K562 (cell line): ENCODE measurements around the gene DENND6B. TPM values are rescaled to one million over a fixed set of nuclear protein-coding genes. Genes with fewer than 3 reads are reported as not detected.

Experiments used
- BRD4 ChIP-seq: fragments of 200-600 bp; sonication (generic); IDR thresholded peaks from 2 replicates; pipeline ENCODE4 v1.6.1; 2017; ENCODE audit warnings: inconsistent platforms
- HNRNPUL1 ChIP-seq: fragments of 200-400 bp; formaldehyde crosslinking; IDR thresholded peaks from 2 replicates; pipeline ENCODE4 v1.6.1; 2017; ENCODE audit warnings: low read length
- NONO ChIP-seq, 2 experiments: fragments of 200-400 bp in 1 of 2; fragments of 450-650 bp in 1 of 2; formaldehyde crosslinking in 1 of 2; IDR thresholded peaks; 2 replicates each; pipeline ENCODE4 v1.6.1; 2017; ENCODE audit warnings: low read depth in 2 of 2, mild to moderate bottlenecking in 2 of 2, moderate library complexity in 2 of 2, low read length in 1 of 2
- OTX1 ChIP-seq: fragments of 450-650 bp; formaldehyde crosslinking; IDR thresholded peaks from 2 replicates; pipeline ENCODE4 v1.4.0; 2022; ENCODE audit warnings: mild to moderate bottlenecking
- POLR2AphosphoS5 ChIP-seq: IDR thresholded peaks from 2 replicates; pipeline ENCODE4 v1.6.1; 2011; ENCODE audit warnings: mild to moderate bottlenecking, low read depth, low read length, moderate library complexity; ENCODE audit not compliant: control insufficient read depth, insufficient read depth
- RBFOX2 ChIP-seq: fragments of 200-400 bp; formaldehyde crosslinking; IDR thresholded peaks from 2 replicates; pipeline ENCODE4 v1.6.1; 2017; ENCODE audit warnings: low read depth, mild to moderate bottlenecking, low read length, moderate library complexity
- RFX5 ChIP-seq: IDR thresholded peaks from 2 replicates; pipeline ENCODE4 v1.6.1; 2011; ENCODE audit warnings: low read depth, mild to moderate bottlenecking, improper control_type of control experiment, low read length
- polyA plus RNA-seq, 8 experiments: library from polyadenylated mRNA; depleted of rRNA in 4 of 8; stranded (reverse) in 5 of 8; unstranded in 3 of 8; fragments of >200 nt; fragmentation: Nextera tagmentation in 2 of 8; fragmentation: Illumina TruSeq in 1 of 8; extraction: Ambion mirVana in 2 of 8; extraction: Trizol in 1 of 8; gene quantifications; 2 replicates each; pipeline versions ENCODE4 v1.2.1 to v1.2.3, GENCODE V29; 2011 to 2014; ENCODE audit warnings: inconsistent platforms in 1 of 8, missing spikeins in 1 of 8
- total RNA-seq, 7 experiments: library from RNA; depleted of rRNA in 6 of 7; stranded (reverse); fragments of >200 nt in 6 of 7; fragmentation: Illumina TruSeq in 2 of 7; extraction: Trizol in 2 of 7; gene quantifications; 2 replicates each; pipeline versions ENCODE4 v1.2.1 to v1.2.3, GENCODE V29; 2011 to 2021; ENCODE audit warnings: low replicate concordance in 1 of 7
- TF ChIP-seq, protein P1 (sequence below): sonication (generic); formaldehyde crosslinking; IDR thresholded peaks from 2 replicates; pipeline ENCODE4 v1.8.1; 2023; ENCODE audit warnings: mild to moderate bottlenecking, missing genetic modification reagents
- TF ChIP-seq, protein P2 (sequence below): sonication (generic); formaldehyde crosslinking; IDR thresholded peaks from 2 replicates; pipeline ENCODE4 v1.8.0; 2022; ENCODE audit warnings: missing genetic modification reagents, mild to moderate bottlenecking, moderate library complexity, borderline replicate concordance
- TF ChIP-seq, protein P3 (sequence below), 2 experiments: fragments of 200-800 bp in 1 of 2; sonication (Bioruptor generic) in 1 of 2; sonication (generic) in 1 of 2; formaldehyde crosslinking in 1 of 2; IDR thresholded peaks in 1 of 2; conservative IDR thresholded peaks in 1 of 2; 2 replicates each; pipeline versions ENCODE4 v1.5.0 to v1.6.1; 2016 to 2020; ENCODE audit warnings: missing compliant biosample characterization in 1 of 2, missing genetic modification characterization in 1 of 2, missing genetic modification reagents in 1 of 2
- TF ChIP-seq, protein P4 (sequence below): sonication (generic); formaldehyde crosslinking; IDR thresholded peaks from 2 replicates; pipeline ENCODE4 v1.9.0; 2022; ENCODE audit warnings: mild to moderate bottlenecking, missing genetic modification reagents
- TF ChIP-seq, protein P5 (sequence below): fragments of 450-650 bp; IDR thresholded peaks from 2 replicates; pipeline ENCODE4 v1.6.1; 2016; ENCODE audit warnings: mild to moderate bottlenecking

DENND6B gene
- total and polyA plus RNA-seq, 9 of the 15 experiments (the other 6 are each of a cell fraction or from before 2014, with no cell fraction given): 0.07 to 3.7 (median 1.5) TPM

DNA sequence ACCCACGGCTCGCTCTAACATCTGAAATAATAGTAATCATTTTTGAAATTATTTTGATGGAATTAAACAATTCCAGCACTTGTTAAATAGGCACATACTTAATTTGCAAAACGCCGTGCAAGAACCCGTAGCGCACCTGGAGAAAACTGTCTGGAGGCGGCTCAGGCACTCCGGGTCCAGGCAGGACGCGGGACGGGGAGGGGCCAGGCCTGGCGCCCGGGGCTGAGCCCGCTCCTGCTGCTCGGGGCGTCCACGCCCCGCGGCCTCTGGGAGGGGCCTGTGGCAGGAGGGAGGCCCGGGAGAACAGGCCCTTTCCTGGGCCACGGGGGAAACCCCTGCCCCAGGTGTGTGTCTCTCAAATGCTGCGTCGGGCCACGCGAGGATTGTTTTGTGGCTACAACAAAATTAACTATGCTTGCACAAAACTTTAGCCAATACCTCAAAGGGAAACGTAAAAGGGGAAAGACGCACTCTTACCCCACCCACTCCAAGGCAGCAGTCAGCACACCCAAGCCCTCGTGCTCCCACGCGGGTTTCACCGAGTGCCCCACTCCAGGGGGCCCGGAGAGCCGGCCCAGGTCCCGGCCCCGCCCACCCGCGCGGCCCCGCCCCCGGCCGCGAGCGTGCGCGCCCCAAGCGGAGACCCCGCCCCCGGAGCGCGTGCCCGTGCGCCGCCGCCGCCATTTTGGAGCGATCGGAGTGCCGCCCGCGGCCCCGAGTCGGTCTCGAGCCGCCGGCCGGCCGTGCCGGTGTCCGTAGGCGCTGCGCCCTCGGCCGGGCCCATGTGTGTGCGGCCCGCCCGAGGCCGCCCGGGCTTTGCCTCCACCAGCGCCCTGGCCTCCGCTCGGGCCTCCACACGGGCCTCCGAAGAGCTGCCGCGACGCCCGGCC is 16.1 kb upstream of the DENND6B start, which contains the start of gene PPP6R2 (continued):
- TF ChIP-seq, protein P1, sequence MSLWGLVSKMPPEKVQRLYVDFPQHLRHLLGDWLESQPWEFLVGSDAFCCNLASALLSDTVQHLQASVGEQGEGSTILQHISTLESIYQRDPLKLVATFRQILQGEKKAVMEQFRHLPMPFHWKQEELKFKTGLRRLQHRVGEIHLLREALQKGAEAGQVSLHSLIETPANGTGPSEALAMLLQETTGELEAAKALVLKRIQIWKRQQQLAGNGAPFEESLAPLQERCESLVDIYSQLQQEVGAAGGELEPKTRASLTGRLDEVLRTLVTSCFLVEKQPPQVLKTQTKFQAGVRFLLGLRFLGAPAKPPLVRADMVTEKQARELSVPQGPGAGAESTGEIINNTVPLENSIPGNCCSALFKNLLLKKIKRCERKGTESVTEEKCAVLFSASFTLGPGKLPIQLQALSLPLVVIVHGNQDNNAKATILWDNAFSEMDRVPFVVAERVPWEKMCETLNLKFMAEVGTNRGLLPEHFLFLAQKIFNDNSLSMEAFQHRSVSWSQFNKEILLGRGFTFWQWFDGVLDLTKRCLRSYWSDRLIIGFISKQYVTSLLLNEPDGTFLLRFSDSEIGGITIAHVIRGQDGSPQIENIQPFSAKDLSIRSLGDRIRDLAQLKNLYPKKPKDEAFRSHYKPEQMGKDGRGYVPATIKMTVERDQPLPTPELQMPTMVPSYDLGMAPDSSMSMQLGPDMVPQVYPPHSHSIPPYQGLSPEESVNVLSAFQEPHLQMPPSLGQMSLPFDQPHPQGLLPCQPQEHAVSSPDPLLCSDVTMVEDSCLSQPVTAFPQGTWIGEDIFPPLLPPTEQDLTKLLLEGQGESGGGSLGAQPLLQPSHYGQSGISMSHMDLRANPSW: no peak
- TF ChIP-seq BRD4 (no peak), RFX5 (no peak), POLR2AphosphoS5 (peak; percentile 47; the same call in 1 of the 2 replicates), RBFOX2 (peak; percentile 74), OTX1 (no peak), NONO (IDR thresholded peaks at IDR 0.05; ENCODE audit: low read depth in 2 of 2, low read length in 1 of 2) (0 out of 4 replicates have a peak, but pooled peaks have one; percentile 21 to 40), HNRNPUL1 (no peak)
- TF ChIP-seq, protein P2, sequence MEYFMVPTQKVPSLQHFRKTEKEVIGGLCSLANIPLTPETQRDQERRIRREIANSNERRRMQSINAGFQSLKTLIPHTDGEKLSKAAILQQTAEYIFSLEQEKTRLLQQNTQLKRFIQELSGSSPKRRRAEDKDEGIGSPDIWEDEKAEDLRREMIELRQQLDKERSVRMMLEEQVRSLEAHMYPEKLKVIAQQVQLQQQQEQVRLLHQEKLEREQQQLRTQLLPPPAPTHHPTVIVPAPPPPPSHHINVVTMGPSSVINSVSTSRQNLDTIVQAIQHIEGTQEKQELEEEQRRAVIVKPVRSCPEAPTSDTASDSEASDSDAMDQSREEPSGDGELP (CRISPR knock-in tag): no peak
- TF ChIP-seq, protein P3, sequence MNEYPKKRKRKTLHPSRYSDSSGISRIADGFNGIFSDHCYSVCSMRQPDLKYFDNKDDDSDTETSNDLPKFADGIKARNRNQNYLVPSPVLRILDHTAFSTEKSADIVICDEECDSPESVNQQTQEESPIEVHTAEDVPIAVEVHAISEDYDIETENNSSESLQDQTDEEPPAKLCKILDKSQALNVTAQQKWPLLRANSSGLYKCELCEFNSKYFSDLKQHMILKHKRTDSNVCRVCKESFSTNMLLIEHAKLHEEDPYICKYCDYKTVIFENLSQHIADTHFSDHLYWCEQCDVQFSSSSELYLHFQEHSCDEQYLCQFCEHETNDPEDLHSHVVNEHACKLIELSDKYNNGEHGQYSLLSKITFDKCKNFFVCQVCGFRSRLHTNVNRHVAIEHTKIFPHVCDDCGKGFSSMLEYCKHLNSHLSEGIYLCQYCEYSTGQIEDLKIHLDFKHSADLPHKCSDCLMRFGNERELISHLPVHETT (CRISPR knock-in tag; conservative IDR thresholded peaks at IDR 0.05 in 1 of 2, IDR thresholded peaks at IDR 0.05 in 1 of 2): peak in 1 of 2 experiments; percentile 78; a peak in 2 of 4 replicates
- TF ChIP-seq, protein P4, sequence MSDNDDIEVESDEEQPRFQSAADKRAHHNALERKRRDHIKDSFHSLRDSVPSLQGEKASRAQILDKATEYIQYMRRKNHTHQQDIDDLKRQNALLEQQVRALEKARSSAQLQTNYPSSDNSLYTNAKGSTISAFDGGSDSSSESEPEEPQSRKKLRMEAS (CRISPR knock-in tag): peak; percentile 43; the same call in 1 of the 2 replicates
- TF ChIP-seq, protein P5, sequence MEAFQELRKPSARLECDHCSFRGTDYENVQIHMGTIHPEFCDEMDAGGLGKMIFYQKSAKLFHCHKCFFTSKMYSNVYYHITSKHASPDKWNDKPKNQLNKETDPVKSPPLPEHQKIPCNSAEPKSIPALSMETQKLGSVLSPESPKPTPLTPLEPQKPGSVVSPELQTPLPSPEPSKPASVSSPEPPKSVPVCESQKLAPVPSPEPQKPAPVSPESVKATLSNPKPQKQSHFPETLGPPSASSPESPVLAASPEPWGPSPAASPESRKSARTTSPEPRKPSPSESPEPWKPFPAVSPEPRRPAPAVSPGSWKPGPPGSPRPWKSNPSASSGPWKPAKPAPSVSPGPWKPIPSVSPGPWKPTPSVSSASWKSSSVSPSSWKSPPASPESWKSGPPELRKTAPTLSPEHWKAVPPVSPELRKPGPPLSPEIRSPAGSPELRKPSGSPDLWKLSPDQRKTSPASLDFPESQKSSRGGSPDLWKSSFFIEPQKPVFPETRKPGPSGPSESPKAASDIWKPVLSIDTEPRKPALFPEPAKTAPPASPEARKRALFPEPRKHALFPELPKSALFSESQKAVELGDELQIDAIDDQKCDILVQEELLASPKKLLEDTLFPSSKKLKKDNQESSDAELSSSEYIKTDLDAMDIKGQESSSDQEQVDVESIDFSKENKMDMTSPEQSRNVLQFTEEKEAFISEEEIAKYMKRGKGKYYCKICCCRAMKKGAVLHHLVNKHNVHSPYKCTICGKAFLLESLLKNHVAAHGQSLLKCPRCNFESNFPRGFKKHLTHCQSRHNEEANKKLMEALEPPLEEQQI: no peak
